Smooth muscle cell (in vitro differentiated cells): ENCODE results near the gene DOCK1. TPM values are rescaled to one million over a fixed set of nuclear protein-coding genes. Genes with fewer than 3 reads are reported as not detected.

ENCODE experiments used
- DNase-seq: peaks from one replicate; lab custom pipeline; 2025; ENCODE audit not compliant: unreplicated experiment; lab: John Stamatoyannopoulos, UW
- H2AFZ ChIP-seq: fragments of 200-600 bp; sonication (generic); 2 replicates; pipeline ENCODE4 v1.6.0; 2016; ENCODE audit warnings: antibody characterized with exemption, low read depth, mild to moderate bottlenecking
- H3F3A ChIP-seq: fragments of 200-600 bp; sonication (generic); 2 replicates; pipeline ENCODE4 v1.6.0; 2017; ENCODE audit warnings: antibody characterized with exemption, low read depth
- H3K27ac ChIP-seq: fragments of 200-600 bp; sonication (generic); 2 replicates; pipeline ENCODE4 v1.5.1; 2016; ENCODE audit warnings: low read depth, mild to moderate bottlenecking
- H3K27me3 ChIP-seq: fragments of 200-600 bp; sonication (generic); 2 replicates; pipeline ENCODE4 v1.6.1; 2016; ENCODE audit warnings: low read depth, mild to moderate bottlenecking
- H3K36me3 ChIP-seq: fragments of 200-600 bp; sonication (generic); 2 replicates; pipeline ENCODE4 v1.5.1; 2016; ENCODE audit warnings: low read depth
- H3K4me1 ChIP-seq: fragments of 200-600 bp; sonication (generic); 2 replicates; pipeline ENCODE4 v1.5.1; 2016; ENCODE audit warnings: low read depth
- H3K4me2 ChIP-seq: fragments of 200-600 bp; sonication (generic); 2 replicates; pipeline ENCODE4 v1.6.0; 2016; ENCODE audit warnings: mild to moderate bottlenecking
- H3K4me3 ChIP-seq: fragments of 200-600 bp; sonication (generic); 2 replicates; pipeline ENCODE4 v1.5.1; 2016; ENCODE audit warnings: mild to moderate bottlenecking
- H3K79me2 ChIP-seq: fragments of 200-600 bp; sonication (generic); 2 replicates; pipeline ENCODE4 v1.6.0; 2016; ENCODE audit warnings: low read depth, mild to moderate bottlenecking
- H3K9ac ChIP-seq: fragments of 200-600 bp; sonication (generic); 2 replicates; pipeline ENCODE4 v1.6.0; 2016; ENCODE audit warnings: low read depth
- H3K9me3 ChIP-seq: fragments of 200-600 bp; sonication (generic); replicated peaks from 2 replicates; pipeline ENCODE4 v1.5.1; 2016; ENCODE audit warnings: low read depth
- H4K20me1 ChIP-seq: fragments of 200-600 bp; sonication (generic); 2 replicates; pipeline ENCODE4 v1.6.0; 2016; ENCODE audit warnings: low read depth
- CTCF ChIP-seq: fragments of 200-600 bp; sonication (generic); IDR thresholded peaks from 2 replicates; pipeline ENCODE4 v1.5.1; 2017; ENCODE audit warnings: borderline replicate concordance, mild to moderate bottlenecking, antibody characterized with exemption; ENCODE audit not compliant: insufficient read depth, poor library complexity, severe bottlenecking
- WGBS: methylation state at CpG from one replicate; pipeline ENCODE4 v1.1.7; 2016; ENCODE audit warnings: low lambda C conversion rate; 5-methylcytosine and 5-hydroxymethylcytosine counted together
- polyA plus RNA-seq: library from polyadenylated mRNA; unstranded; fragments of >200 nt; fragmentation: Nextera tagmentation; extraction: Ambion mirVana; gene quantifications from 2 replicates; pipeline ENCODE4 v1.2.1, GENCODE V29; 2016
- total RNA-seq: library from RNA; depleted of rRNA; stranded (reverse); fragments of >200 nt; gene quantifications from 2 replicates; pipeline ENCODE4 v1.2.3, GENCODE V29; 2014

DOCK1 gene
- total and polyA plus RNA-seq, 2 experiments from 2014 or later: 18.4 to 37.1 TPM

- H3K4me1 ChIP-seq: no peaks in the 10 kb centered on the region
- no peaks in the 10 kb centered on the region for H3F3A ChIP-seq
- no peak overlapping the region for H3K4me3 ChIP-seq
- H3K4me2 ChIP-seq: no peak overlapping the region
- no peaks in the 10 kb centered on the region for H3K36me3 ChIP-seq
- no peaks in the 10 kb centered on the region for H3K9me3 ChIP-seq
- no peak for DNase-seq
- H3K79me2 ChIP-seq: no peaks in the 10 kb centered on the region
- no peaks in the 10 kb centered on the region for H4K20me1 ChIP-seq
- H3K27me3 ChIP-seq: no peaks in the 10 kb centered on the region
- H3K9ac ChIP-seq: no peak overlapping the region
- 84% methylated on average over 5 of the region's 5 CpGs for WGBS
- no peak overlapping the region for H2AFZ ChIP-seq
- TF ChIP-seq CTCF: no peak
- H3K27ac ChIP-seq: no peak overlapping the region
Observed at GRCh38 chr10:127278001-127278400, 372.8 kb downstream of the DOCK1 start.

- TF ChIP-seq CTCF: no peak
- no peaks in the 10 kb centered on the region for H3K27me3 ChIP-seq
- H2AFZ ChIP-seq: no peak overlapping the region
- no peaks in the 10 kb centered on the region for H4K20me1 ChIP-seq
- no peak overlapping the region for H3K4me3 ChIP-seq
- over 99% methylated on average over 5 of the region's 5 CpGs for WGBS
- H3K9ac ChIP-seq: no peak overlapping the region
- H3K79me2 ChIP-seq: no peaks in the 10 kb centered on the region
- H3K9me3 ChIP-seq: no peaks in the 10 kb centered on the region
- no peaks in the 10 kb centered on the region for H3K4me1 ChIP-seq
- no peaks in the 10 kb centered on the region for H3F3A ChIP-seq
- DNase-seq: no peak
- no peak overlapping the region for H3K27ac ChIP-seq
- no peaks in the 10 kb centered on the region for H3K36me3 ChIP-seq
- no peak overlapping the region for H3K4me2 ChIP-seq
Observed at GRCh38 chr10:127279334-127279774, 374.1 kb downstream of the DOCK1 start.

- Histone ChIP-seq H3K27me3 (no peaks in the 10 kb centered on the region), H3K4me3 (no peak overlapping the region), H3K27ac (no peak overlapping the region), H2AFZ (no peak overlapping the region), H3K36me3 (no peaks in the 10 kb centered on the region), H3K4me2 (no peak overlapping the region), H3K4me1 (no peaks in the 10 kb centered on the region), H3K9ac (no peak overlapping the region), H3F3A (no peaks in the 10 kb centered on the region), H3K79me2 (no peaks in the 10 kb centered on the region), H4K20me1 (no peaks in the 10 kb centered on the region), H3K9me3 (no peaks in the 10 kb centered on the region)
- 96% methylated on average over 4 of the region's 4 CpGs for WGBS
- TF ChIP-seq CTCF: no peak
- DNase-seq: no peak
Observed at GRCh38 chr10:127280446-127280845, 375.2 kb downstream of the DOCK1 start.

- Histone ChIP-seq H3K27ac (no peak overlapping the region), H3K9me3 (peaks cover under 1% of the 10 kb centered on the region), H3K36me3 (no peaks in the 10 kb centered on the region), H3K4me3 (no peak overlapping the region), H3K9ac (no peak overlapping the region), H3K4me1 (no peaks in the 10 kb centered on the region), H2AFZ (no peak overlapping the region), H4K20me1 (no peaks in the 10 kb centered on the region), H3F3A (no peaks in the 10 kb centered on the region), H3K27me3 (no peaks in the 10 kb centered on the region), H3K4me2 (no peak overlapping the region), H3K79me2 (no peaks in the 10 kb centered on the region)
- 100% methylated on average over 4 of the region's 4 CpGs for WGBS
- DNase-seq: no peak
- TF ChIP-seq CTCF: no peak
Observed at GRCh38 chr10:127283017-127283416, 377.8 kb downstream of the DOCK1 start.
